H4 (cell line): ENCODE data around the gene DOCK11. TPM values are rescaled to one million over a fixed set of nuclear protein-coding genes. Genes with fewer than 3 reads are reported as not detected.
A peak's percentile ranks its signal among the peaks of the same experiment; 100 is the strongest.
"Not testable (repeated sequence)": the region's sequence is repeated elsewhere in the genome, so short reads cannot be mapped to it uniquely, and the experiment has no call there.

Source experiments
- DNase-seq: peaks from one replicate; pipeline ENCODE4 v3.0.0-alpha.2; 2015; ENCODE audit warnings: low spot score
- total RNA-seq: library from RNA; depleted of rRNA; stranded (reverse); fragments of >200 nt; shearing (Covaris generic); gene quantifications from 2 replicates; pipeline ENCODE4 v1.2.3, GENCODE V29; 2014

The DOCK11 gene
- total RNA-seq, 1 experiment from 2014 or later, result 7.7 TPM

GRCh38 chrX:118694638-118695037, 199.0 kb downstream of the DOCK11 start:
- DNase-seq, result no peak

DNA sequence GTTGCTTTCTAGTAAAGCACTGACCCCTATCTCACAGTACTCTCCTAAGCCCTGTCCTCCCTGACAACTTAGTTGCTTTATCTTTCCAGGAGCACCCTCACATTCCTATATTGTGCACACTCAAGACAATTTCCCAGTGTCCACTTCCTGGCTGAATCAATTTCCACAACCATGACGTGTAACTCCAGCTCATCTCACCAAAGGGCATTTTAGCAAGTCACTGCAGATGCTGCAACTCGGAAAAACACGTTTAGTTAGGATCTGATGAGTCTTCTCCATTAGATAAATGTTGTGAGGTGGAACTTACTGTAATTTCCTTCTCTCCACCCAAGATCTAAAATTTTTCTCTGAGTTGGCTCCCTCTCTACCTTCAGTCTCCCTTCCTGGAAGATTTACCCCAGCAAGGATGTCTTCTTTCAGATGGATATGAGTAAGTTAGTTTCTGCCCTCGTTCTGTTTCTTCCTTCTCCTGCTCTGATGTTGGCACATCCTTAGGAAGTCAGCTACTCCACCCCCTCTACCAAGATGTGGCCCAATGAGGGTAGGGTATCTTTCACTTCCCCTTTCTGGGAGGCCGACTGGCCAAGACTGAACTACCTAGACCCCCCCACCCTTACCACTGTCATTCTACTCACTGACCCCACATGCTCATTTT, 203.0 kb downstream of the DOCK11 start:
- no peak for DNase-seq

DNA sequence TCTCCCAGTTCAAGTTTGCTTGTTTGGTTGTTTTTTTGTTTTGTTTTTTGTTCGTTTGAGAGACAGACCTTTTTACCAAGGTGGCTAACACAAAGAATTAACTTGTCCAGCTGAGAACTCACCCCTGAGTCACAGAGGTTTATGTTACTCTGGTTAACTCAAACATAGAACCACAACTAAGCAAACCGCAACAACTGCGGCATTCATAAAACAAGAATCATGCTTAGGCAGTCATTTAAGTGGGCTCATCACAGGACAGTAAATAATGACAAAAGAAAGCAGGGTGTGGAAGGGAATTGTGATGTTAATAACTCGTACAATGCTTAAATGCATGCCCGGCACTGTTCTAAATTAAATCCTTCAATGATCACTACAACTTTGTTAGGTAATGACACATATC, 207.1 kb downstream of the DOCK11 start:
- peak; percentile 49 for DNase-seq

- no peak for DNase-seq
Measured at GRCh38 chrX:118706681-118707080, 211.1 kb downstream of the DOCK11 start.

DNA sequence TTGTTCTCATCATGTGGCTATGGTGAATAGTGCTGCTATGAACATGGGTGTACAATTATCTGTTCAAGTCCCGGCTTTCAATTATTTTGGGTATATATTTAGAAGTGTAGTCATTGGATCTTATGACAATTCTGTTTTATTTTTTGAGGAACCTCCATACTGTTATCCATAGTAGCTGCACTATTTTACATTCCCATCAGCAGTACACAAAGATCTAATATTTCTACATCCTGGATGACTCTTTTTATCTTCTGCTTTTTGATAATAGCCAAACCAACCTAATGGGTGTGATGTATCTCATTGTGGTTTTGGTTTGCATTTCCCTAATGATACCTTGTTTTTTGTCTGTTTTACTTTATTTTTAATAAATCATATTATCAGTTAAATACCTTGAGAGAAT, 218.9 kb downstream of the DOCK11 start:
- no peak for DNase-seq

- DNase-seq, result not testable (repeated sequence)
Measured at GRCh38 chrX:118715917-118716316, 220.3 kb downstream of the DOCK11 start.

DNA sequence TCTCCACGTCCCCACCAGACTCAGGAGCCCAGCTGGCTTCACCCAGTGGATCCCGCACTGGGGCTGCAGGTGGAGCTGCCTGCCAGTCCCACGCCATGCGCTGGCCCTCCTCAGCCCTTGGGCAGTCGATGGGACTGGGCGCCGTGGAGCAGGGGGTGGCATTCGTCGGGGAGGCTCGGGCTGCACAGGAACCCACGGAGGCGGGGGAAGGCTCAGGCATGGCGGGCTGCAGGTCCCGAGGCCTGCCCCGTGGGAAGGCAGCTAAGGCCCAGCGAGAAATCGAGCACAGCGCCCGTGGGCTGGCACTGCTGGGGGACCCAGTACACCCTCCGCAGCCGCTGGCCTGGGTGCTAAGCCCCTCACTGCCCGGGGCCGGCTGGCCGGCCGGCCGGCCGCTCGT, 221.2 kb downstream of the DOCK11 start:
- not testable (repeated sequence) for DNase-seq

DNA sequence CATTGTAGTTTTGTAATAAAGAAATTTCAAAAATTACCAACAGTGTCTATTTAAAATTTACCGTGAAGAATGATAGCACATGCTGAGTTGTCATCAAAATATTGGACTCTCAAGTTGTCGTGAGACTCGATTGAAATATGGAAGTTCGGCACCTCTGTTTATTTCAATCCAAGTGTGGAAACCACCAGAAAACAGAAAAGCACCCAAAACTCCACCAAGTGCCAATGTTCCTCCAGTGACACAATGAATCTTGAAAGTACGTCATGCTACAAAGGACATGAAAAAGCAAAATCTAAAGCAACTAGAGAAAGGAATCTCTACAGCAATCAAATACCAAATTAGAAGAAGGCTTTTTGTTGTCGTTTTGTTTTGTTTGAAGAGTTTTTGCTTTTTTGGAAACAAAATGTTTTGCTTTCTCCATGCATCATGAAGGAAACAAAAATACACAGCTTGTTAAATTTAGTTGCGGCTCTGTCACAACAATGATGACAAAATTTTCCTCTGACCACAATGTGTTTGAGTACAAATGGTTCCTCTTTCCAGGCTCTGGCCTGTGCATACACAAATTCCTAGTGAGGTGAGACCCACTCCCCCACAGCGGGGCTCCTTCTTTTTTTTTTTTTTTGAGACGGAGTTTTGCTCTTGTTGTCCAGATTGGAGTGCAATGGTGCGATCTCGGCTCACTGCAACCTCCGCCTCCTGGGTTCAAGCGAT, 222.2 kb downstream of the DOCK11 start:
- DNase-seq, result no peak

DNA sequence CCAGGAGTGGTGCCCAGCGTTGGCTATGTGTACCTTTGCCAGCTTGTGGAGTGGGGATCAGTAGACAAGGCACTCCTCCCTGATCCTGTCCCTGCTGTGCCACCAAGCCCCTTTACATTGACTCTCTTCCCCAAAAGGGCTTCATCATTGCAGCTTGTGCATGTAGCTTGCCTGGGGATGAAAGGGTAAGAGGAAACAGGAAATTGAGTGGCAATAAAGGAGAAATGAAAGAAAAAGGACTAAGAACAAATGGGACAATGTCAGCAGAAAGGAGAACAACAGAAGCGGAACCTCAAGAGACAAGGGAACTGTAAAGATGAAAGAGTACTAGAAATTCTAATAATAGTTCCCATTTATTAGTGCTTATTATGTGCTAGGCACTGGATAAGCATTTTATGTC, 223.1 kb downstream of the DOCK11 start:
- DNase-seq, result no peak

DNA sequence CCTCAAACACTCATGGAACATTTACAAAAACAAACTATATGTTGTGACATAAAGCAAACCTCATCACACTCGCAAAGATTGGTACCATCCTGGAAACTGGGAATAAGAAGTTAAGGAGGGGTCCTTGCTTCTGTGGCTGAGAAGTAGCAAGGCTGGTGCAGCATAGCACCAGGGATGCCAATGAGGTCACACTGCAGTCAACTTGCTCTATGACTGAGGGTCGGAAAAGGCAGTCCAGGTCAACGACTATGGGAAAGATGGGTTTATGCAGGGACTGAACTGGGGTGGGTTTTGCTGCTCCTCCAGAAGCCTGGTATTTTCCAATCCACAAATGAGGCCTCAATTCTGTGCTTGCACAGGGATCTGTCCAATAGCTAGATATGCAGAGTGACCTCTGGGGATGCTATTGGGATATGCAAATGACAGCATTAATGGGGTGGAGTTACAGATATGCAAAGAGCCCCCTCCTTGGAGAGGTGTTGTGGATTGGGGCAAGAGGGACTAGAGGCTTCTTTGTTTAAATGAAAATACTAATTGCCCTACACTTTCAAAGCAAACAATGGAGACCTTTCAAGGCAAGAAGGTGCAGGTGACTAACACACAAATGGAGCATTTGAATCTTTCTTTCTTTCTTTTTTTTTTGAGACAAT, 224.6 kb downstream of the DOCK11 start:
- DNase-seq, result no peak

DNA sequence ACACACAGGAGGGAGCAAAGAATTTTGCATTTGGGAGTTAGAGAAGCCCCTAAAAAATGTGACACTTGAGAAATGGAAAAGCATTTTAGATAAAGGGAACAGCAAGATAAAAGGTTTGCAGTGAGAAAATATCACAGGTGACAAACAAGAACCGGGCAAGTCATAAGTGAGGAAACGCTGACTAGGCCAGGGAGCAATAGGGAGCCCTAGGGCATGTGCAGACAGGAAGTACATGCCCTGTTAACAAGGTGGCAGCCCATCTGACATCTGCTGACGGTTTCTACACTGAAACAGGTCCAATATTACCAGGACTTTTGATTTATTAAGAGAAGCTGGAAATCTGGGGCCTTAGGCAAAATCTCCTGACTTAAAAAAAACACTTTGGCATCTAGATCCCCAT, 227.8 kb downstream of the DOCK11 start:
- DNase-seq, result no peak

GRCh38 chrX:118724365-118724764, 228.8 kb downstream of the DOCK11 start:
- no peak for DNase-seq

DNA sequence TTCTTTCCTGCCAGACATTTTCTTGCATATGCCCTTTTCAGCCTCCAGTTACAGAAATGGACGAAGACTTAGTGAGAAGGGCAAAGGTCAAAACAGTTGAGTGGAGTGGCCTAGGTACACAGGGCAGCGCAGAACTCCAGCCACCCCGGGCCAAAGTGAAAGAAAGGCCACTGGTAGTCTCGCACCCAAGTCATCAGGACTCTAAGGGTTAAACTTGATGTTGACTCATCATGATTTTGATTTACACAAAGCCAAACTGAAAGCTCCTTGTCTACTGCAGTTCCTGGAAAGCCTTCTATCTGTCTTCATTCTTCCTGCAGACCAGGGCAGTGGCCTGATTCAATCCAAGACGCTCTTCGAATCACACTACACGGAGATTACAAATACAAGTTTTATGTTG, 229.2 kb downstream of the DOCK11 start:
- no peak for DNase-seq

- DNase-seq, result no peak
Measured at GRCh38 chrX:118726396-118726795, 230.8 kb downstream of the DOCK11 start.

DNA sequence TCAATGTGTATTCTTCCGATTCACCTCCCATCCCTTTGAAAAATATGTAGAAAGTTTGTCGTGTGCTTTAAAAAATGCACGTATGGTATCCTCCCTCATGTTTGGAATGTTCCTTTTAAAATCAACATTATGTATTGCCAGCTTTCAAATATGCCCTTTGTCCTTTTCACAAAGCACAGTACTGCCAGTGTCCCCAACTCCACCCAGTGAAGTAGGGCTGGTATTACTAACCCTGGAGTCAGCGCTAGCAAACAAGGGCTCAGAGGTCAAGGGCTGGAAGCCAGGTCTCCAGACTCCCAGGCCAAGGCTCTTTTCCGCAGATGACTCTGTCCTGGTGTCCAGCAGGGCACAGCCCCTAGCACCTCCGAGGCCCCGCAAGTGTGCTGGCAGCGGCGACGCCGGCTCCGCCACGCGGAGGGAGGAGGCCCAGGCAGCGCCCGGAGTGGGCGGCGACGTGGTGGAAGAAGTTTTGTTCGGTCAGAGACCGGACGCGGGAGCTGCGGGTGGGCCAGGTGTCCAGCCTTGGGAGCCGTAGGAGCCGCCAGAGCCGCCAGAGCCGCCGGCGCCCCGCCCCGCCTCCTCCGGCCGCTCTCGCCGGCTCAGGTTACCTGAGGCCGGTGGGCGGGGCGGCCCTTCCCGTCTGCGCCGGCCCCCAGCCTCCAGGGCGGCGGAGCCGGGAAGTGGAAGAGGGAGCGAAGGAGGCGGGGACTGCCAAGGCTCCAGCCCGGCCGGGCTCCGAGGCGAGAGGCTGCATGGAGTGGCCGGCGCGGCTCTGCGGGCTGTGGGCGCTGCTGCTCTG, 231.5 kb downstream of the DOCK11 start, which contains the start of gene IL13RA1:
Gene IL13RA1 (plus strand): TSS at position 720 of the 799 bp plus-strand sequence. CDS start 33 bp downstream, at position 753.
- DNase-seq, result peak; percentile 76

- DNase-seq, result no peak
Measured at GRCh38 chrX:118727686-118728339, 232.2 kb downstream of the DOCK11 start.

GRCh38 chrX:118729042-118729652, 233.5 kb downstream of the DOCK11 start:
- no peak for DNase-seq

DNA sequence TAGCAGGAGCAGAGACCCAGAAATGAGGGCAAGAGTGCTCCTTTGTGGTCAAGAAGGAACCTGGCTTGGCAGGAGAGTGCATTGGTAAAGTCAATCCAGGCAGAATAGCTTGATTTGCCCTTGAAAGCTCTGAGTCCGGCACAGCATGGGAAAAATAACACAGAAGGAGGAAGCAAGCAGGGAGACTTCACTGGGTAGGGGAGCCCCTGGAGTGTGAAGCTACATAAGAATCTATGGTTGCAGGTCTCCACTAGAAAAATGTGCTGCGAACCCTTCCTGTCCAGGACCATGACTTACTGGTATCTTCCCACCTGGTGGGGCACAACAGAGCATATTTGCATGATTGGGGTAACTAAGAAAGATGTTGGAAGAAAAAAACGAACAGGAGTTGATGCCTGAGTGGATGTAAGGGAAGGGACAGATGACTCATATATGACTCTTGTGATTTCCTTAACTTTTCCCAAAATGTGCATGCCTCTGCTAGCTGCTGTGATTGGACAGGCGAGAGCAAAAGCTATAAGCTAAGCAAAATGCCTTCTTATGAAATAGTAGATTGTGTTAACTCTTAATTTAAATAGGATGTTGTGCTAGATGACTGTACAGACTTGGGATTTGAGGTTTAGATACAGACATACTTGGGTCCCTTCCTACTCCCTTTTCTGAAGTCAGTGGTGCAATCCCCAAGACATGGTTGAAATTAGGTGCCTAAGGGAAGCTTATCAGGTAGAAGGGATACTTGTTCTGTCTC, 235.1 kb downstream of the DOCK11 start:
- peak; percentile 56 for DNase-seq

- DNase-seq, result not testable (repeated sequence)
Measured at GRCh38 chrX:118732551-118732950, 236.9 kb downstream of the DOCK11 start.

GRCh38 chrX:118734909-118735308, 239.3 kb downstream of the DOCK11 start:
- DNase-seq, result no peak
